ENCODE measurements around the gene XKRX.

The XKRX gene

DNA sequence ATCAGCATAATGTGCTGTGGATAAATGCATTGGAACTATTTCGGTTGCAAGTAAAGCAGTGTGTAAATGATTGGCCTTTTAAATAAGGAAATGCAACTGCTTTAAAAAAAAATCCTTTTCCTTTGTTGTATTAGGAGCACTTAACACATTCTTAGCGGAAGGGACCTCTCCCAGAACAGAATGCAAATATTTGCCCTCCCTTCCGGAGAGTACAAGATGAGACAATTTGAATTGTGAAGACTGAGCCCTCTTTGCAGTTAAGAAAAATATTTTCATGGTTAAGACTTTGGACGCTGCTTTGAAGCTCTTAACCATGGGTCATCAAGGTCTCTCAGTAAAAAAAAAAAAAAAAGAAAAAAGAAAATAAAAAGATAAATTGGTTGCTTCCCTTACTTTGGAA, 45.1 kb downstream of the XKRX start:
- DNase-seq, result no peak

DNA sequence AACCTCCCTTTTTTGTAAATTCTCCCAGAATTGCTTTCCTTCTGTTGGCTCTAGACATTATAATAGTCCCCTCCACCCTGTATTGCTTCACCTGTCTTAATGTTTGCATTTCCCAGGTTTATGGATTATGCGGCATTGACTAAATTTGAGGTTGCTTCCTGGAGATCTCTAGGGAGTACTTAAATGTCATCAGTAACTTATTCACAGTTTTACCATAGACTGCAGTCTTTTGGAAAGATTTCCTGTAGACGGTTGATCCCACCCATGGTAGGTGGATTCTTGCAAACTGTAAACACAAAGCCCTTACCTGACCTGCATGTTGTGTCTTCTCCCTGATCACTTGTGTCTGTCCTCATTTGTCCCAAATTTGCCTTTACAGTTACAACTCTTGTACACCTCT, 48.3 kb downstream of the XKRX start:
- no peak for DNase-seq

DNA sequence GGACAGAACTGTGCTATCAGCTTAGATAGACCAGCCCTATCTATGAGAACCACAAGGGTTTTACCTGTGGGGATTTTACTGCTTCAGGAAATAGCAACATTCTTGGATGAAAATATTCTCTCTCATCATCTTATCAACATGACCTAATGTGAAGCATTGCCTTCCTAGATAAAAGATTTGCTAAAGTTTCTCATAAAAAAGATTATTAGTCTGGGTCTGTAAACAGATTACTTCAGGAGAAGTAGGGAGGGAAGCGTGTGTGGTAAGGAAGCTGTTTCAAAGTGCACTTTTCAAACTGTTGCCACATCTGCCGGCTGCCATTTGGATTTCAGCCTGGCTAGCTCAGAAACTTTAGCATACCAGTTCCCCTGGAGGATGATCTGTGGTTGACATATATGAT, 54.4 kb downstream of the XKRX start, which contains the start of gene NOX1:
Gene NOX1, minus strand, starts transcription at position 35 of the 400 bp plus-strand sequence. CDS start 220 bp downstream, outside the sequence.
- DNase-seq, result no peak

DNA sequence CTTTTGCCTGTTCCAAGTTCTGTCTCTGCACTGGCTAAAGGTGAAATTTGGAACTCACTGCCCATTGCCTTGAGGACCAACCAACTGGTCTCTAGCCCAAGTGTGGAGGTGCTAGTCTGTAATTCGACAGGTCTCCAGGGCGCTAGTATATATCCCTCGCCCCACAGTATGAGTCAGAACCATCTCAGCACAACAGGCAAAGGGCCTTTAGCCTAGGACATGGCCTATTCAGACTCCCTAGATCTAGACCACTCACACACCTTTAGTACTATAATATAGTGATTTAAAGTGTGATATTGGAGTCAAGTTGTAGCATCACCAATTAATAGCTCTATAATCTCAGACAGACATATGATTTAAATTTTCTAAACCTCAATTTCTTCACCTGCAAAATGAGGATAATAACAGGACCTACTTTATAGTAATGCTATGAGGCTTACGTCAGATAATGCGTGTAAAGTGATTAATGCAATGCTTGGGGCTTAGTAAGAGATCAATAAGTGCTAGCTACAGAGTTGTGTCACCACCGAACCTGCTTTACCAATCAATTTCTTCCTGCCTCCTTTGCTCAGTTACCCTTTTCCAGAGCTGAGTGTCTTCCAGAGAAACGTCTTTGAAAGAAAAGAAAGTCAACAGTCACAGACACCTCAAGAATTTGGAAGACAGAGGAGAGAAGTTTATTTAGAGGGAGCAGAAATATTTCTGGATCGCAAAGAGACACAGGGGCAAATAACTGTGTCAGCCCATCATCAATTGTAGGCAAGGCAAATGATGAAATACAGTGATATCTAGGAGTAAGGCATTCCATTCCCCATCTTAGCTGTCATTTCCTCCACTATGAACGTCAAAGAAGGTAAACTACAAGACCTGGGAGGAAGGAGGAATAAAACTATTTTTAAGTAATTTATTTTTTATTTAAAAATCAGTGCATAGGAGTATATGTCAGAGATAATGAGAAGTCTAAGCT, 56.8 kb downstream of the XKRX start:
- DNase-seq, result no peak

DNA sequence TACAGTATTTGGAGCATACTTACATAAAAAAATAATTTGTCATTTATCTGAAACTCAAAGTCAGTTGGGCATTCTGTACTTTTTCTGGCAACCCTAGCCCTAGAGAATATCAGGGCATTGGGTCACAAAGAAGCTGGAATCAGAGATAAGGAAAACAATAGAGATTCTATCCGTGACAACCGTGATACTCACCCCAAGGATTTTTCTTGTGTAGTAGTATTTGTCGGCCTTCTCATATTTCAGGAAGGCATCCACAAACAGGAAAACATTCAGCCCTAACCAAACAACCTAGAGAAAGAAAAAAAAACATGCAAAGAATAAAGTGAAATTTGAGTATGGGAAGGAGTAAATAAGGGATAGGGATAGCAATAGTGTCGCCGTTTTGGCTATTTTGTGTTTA, 58.2 kb downstream of the XKRX start:
- no peak for DNase-seq

DNA sequence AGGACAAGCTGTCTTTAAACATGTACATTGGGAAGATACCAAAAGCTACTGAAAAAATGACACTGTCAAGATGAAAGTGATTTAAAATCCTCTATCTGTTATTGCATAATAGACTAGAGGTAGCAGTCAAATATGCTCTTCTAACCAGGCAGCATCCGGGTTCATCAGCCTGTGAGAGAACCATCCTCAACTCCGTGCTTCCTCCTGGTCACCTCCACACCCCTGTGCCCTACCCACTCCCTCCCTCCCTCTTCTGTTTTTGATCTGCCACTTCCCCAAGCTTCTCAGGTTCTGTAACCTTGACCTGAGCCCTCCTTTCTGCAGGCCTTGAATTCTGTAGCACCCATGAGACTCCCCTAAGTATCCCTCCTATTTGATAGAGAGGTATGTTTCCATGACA, 60.4 kb downstream of the XKRX start:
- DNase-seq, result no peak

DNA sequence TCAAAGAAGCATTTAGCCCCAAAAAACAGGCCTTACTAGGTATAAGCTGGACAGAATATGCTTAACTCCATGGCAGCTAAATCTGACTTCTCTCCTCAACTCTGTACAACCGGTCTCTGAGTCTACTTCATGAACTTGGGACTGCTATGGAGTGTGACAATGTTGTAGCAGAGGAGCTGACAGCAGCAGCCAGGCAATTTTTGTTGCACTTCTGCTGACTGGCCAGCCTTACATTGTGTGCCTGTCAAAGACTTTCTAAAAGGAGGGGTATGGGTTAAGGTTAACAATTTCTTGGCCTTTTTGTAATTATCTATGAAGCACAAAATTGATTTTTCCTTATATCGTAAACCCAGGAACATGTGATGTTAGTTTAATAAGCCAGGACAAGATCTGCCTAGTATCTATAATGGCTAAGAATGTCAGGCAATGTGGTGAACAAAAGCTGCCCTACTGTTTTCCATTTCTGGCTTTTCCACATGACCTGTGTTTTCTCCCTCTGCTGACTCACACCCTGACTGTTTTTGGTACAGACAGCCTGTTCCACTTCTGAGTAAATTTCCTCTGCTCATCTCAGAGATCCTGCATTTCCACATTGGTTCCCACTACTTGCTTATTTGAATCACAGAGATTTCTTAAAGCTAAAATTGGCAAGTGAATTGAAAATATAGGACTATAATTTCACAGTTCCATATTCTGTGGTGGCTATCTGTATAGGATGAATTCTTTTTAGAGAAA, 63.9 kb downstream of the XKRX start:
- no peak for DNase-seq
